Measurements from ENCODE around the gene RIMS4.

GRCh38 chr20:44707018-44707579 lies 103.2 kb downstream of the RIMS4 start:
- TF ChIP-seq CTCF (conservative IDR thresholded peaks at IDR 0.05; ENCODE audit: low read length): no peak
- TF ChIP-seq EZH2phosphoT487 (IDR thresholded peaks at IDR 0.05; ENCODE audit: borderline replicate concordance): no peak
